Measurements from ENCODE around the gene SH2D7.

GRCh38 chr15:78104119-78104479, 11.7 kb downstream of the SH2D7 start:
- TF ChIP-seq, protein P1, sequence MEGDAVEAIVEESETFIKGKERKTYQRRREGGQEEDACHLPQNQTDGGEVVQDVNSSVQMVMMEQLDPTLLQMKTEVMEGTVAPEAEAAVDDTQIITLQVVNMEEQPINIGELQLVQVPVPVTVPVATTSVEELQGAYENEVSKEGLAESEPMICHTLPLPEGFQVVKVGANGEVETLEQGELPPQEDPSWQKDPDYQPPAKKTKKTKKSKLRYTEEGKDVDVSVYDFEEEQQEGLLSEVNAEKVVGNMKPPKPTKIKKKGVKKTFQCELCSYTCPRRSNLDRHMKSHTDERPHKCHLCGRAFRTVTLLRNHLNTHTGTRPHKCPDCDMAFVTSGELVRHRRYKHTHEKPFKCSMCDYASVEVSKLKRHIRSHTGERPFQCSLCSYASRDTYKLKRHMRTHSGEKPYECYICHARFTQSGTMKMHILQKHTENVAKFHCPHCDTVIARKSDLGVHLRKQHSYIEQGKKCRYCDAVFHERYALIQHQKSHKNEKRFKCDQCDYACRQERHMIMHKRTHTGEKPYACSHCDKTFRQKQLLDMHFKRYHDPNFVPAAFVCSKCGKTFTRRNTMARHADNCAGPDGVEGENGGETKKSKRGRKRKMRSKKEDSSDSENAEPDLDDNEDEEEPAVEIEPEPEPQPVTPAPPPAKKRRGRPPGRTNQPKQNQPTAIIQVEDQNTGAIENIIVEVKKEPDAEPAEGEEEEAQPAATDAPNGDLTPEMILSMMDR (conservative IDR thresholded peaks at IDR 0.05; ENCODE audit: low read length), result no peak
- TF ChIP-seq EZH2phosphoT487 (IDR thresholded peaks at IDR 0.05; ENCODE audit: borderline replicate concordance), result no peak
